22Rv1 (cell line): ENCODE data around the gene CFAP74.

Source experiments
- ZFX ChIP-seq: fragments of 450-650 bp; IDR thresholded peaks from 2 replicates; pipeline ENCODE4 v1.6.1; 2017; ENCODE audit warnings: antibody characterized with exemption, borderline replicate concordance
- TF ChIP-seq, protein P1 (sequence below): fragments of 450-650 bp; IDR thresholded peaks from 2 replicates; pipeline ENCODE4 v1.5.1; 2017; ENCODE audit warnings: mild to moderate bottlenecking

DNA sequence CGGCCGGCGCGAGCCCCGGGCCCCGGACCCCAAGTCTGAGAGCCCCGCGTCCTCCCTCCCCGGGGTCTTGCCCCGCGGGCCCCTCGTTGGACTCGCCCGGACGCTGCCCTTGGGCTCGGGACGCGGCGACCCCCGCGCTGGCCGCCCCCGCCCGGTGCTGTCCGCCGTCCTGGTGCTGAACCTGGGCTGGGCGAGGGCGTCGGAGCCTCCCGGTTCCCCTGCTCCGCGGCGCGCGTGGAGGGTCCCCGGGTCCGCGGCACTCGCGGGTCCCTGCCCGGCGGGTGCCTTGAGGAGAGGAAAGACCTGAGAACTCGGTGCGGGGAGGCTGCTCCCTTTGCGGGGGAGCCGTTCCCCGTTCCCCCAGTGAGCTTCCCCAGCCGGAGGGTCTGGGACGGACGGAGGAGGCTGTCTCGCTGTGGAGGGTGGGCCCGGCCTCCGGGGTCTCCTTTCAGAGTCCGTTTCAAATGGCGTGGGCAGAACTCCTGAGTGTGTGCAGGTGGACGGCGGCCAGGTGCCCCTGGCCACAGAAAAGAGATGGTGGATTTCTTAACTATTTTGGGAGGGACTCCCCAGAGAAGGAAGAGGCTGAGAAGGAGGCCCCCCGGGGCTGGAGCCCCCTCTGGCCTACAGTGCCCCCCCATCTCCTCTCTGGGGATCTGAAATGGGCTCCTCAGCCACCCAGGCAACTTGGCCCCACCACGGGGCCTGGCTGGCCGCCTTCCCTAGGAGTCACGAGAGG lies 16.2 kb upstream of the CFAP74 start:
- TF ChIP-seq, protein P1, sequence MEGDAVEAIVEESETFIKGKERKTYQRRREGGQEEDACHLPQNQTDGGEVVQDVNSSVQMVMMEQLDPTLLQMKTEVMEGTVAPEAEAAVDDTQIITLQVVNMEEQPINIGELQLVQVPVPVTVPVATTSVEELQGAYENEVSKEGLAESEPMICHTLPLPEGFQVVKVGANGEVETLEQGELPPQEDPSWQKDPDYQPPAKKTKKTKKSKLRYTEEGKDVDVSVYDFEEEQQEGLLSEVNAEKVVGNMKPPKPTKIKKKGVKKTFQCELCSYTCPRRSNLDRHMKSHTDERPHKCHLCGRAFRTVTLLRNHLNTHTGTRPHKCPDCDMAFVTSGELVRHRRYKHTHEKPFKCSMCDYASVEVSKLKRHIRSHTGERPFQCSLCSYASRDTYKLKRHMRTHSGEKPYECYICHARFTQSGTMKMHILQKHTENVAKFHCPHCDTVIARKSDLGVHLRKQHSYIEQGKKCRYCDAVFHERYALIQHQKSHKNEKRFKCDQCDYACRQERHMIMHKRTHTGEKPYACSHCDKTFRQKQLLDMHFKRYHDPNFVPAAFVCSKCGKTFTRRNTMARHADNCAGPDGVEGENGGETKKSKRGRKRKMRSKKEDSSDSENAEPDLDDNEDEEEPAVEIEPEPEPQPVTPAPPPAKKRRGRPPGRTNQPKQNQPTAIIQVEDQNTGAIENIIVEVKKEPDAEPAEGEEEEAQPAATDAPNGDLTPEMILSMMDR = no peak
- no peak for TF ChIP-seq ZFX
